Activated T-cell treated with anti-CD3 and anti-CD28 coated beads for 24 hours (primary cell): ENCODE results near the gene CFAP77.

Experiments used
- DNase-seq: peaks from one replicate; pipeline ENCODE4 v3.0.0-alpha.2; 2020; ENCODE audit warnings: low read depth

CFAP77 gene

GRCh38 chr9:132408521-132408920, 1.5 kb upstream of the CFAP77 start:
- DNase-seq, result no peak

DNA sequence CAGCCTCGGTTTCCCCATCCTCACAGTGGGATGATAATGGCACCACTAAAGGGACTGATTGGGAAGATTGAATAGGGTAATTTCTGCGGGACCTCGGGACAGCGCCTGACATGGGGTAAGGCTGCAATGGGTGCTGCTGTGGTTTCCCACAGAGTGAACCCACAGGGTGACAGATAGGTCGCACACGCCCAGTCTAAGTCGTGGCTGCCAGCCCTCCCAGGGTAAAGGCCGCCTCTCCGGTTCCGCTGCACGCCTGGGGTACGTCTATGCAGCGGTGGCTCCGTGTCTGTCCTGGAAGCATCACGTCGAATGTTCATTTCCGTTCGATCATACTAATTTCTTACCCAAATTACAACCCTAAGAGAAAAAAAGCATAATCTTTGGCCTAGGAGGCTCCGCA, 631 bp downstream of the CFAP77 start:
- DNase-seq, result no peak

- peak; percentile 54 for DNase-seq
Observed at GRCh38 chr9:132411091-132411508, 1.1 kb downstream of the CFAP77 start.

DNA sequence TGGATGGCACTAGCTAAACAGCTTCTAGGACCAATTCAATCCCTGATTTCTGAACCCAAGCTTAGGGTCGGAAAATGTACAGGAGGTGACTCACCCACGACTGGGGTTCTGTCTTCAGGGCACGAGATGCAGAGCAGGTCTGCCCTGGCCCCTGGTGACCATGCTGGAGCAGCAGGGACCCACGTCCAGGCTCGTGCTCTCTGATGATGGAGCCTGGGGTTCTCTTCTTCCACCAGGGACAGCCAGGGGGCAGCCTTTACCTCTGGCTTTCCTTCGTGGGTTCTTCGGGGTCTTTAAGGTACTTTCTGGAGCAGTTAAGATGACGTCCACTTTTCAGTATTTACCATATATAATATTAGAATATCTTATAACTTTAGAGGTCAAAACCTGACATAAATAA, 2.1 kb downstream of the CFAP77 start:
- DNase-seq, result no peak

DNA sequence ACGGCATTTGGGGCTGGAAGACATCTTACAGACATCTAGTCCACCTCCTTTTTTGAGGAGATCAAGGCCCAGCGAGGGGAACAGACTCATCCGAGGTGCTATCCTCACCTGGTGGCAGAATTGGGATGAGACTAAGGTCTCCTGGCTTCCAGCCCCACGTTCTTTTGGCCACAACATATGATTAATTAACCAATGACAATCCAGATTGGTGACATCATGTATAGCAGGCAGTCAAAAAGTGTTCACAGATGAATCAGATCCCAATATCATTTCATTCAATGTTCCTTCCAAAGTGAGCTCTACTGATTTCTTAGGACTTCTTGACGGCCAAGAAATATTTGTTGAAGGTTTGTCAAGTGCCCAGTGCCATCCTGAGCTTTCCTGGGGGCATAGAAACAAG, 3.9 kb downstream of the CFAP77 start:
- no peak for DNase-seq

GRCh38 chr9:132414731-132415130, 4.7 kb downstream of the CFAP77 start:
- no peak for DNase-seq

DNA sequence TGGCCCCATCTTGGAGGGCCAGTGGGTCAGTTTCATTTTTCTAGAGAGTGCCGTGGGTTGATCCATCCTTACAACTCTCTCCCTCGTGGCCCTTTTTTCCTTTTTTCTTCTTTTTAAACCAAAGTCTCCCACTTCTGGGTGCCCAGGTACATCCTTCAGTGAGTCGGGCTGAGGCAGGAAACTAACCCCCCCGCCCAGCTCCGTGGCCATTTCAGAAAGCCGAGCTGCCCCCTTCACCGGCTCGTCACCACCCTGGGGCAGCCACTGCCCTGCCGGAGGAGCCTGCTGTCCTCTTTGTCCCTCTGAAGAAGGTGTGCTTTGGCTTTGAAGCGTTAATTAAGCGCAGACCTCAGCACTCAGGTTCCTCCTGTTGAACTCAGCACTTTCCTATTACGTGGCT, 5.2 kb downstream of the CFAP77 start:
- no peak for DNase-seq

DNA sequence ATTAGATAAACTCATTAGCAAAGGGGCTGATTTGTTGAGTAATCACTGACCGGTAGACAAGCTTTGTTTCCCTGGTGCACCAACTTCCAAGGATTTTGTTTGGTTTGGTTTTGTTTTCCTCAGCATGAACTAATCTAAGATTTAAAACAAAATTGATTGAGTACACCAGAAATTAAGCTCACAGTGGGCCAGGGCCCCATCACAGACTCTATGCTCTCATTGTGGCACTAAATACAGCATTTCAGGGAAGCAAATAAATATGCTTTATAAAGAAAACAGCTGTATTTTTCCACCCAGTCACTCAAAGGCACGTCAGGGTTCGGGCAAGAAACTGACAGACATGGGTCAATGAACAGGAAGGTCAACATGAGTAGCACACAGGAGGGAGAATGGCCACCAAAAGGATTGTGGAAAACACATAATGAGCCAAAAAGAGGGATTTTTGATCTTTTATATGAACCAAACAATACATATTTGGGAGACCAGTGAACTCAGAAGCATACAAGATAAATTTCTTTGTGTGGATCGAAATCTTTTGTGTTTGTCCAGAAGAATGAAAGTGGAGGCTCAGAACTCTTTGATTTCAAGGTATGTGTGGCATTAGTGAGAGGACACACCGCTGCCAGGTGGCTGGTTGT, 8.8 kb downstream of the CFAP77 start:
- DNase-seq, result no peak

GRCh38 chr9:132422574-132422973, 12.6 kb downstream of the CFAP77 start:
- DNase-seq, result no peak

DNA sequence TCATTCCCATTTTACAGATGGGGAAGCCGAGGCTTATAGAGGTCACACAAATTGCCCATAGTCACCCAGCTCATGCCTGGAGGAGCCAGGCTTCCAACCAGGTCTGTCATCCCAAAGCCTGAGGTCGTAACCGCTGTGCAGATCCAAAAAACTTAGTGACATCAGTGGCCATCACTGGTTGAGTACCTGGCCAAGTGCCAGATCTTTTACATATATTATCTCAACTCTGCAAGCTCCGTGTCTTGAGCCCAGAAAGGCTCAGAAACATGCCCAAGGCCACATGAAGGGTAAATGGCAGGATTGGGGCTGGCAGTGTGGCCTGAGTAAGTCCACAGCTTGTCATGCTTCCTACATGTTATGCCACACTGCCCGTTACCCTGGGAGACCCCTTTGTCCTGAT, 13.5 kb downstream of the CFAP77 start:
- DNase-seq, result no peak

- DNase-seq, result no peak
Observed at GRCh38 chr9:132424857-132425674, 15.1 kb downstream of the CFAP77 start.

DNA sequence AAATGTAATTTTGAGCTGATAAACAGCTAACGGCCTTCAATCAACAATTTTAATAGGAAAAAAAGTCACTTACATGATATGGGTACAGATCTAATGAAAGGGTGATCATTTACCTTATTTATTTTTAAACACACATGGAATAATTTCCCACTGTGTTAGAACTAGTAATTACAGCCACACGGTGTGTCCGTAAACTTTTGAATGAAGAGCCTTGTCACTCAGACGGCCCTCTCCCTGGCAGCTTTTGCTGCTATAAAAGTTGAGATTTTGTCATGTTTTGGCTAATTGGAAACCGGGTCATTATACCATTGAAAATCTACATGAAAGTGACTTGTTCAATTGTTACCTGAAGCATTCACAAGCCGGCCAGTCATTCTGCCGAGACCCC, 15.7 kb downstream of the CFAP77 start:
- no peak for DNase-seq

- DNase-seq, result no peak
Observed at GRCh38 chr9:132426639-132427414, 16.8 kb downstream of the CFAP77 start.

GRCh38 chr9:132430998-132431397, 21.0 kb downstream of the CFAP77 start:
- no peak for DNase-seq

- DNase-seq, result no peak
Observed at GRCh38 chr9:132434881-132435280, 24.9 kb downstream of the CFAP77 start.

DNA sequence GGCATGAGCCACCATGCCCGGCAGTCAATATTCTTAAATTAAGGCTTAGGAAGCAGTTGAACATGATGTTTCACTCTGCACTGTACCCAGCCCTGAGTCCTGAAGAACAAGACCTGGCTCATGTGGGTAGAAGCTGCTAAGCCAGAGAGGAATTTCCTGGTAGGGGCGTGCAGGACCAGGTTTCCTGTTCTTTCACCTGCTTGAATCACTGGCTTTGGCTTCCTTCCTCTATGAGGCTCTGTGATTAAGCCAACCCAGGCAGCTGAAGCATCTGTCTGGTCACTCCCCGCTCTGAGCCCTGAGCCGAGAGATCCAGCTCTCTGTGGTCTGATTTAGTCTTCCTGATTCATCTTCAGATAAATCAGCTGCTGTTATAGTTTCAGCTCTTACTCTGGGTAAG, 29.1 kb downstream of the CFAP77 start:
- no peak for DNase-seq

GRCh38 chr9:132440735-132441134, 30.7 kb downstream of the CFAP77 start:
- no peak for DNase-seq

DNA sequence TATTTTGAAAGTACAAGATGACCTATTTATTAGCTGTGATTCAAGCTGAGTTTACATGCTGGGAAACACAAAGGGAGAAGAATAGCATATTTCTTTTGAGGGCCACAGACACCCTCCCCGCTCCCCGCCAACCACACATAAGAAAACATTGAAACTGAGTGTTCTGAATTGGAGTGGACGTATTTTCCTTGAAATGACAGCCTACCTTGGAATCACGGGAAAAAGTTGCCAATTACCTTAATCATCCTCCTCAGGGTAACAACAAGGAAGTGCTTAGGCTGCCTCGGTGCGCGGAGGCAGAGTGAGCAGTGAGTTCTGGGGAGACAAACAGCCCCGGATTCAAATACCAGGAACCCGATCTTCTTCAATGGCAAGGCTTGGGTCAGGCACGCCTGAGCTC, 31.4 kb downstream of the CFAP77 start:
- DNase-seq, result no peak

DNA sequence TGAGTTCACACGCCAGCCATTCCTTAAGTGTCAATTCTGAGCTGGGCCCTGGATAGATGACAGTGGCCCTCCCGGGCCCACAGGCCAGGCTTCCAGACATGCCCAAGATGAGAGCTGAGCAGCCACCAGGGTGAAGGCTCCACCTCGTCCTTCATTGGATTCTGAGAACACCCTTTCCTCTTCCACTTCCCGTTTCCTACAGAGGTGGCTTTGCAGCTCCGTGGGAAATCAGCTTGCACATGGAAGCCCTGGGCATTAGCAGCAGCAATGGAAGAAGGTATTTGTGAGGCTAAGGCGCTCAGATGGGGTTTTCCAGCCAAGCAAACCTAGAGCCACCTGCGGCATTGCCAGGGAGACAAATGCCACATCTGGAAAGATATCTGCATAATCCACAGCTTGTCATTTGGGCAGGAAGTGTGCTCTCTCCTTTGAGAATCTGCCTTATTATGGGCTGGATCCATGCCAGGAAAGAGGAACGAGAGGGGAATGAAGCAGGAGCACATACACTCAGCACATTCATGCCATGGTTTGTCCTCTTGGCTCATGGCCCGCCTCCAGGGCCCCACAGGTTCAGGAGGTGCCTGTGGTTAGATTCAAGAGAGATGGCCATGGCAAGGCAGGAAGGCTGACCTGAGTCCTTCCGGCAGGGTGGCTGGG, 34.1 kb downstream of the CFAP77 start:
- no peak for DNase-seq

DNA sequence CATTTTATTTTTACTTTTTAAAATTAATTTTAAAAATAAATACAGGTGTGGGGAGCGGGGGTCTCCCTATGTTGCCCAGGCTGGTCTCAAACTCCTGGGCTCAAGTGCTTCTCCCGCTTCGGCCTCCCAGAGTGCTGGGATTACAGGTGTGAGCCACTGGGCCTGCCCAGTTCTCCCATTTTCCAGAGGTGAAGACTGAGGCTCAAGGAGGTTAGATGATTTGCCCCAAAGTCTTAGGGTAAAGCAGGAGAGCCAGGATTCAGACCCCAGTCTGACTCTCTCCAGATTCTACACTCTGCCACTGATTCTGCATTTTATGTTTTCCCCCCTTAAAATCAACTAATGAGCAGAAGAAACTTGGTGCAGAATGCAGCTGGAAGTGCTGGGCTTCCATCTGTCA, 36.9 kb downstream of the CFAP77 start:
- DNase-seq, result no peak

DNA sequence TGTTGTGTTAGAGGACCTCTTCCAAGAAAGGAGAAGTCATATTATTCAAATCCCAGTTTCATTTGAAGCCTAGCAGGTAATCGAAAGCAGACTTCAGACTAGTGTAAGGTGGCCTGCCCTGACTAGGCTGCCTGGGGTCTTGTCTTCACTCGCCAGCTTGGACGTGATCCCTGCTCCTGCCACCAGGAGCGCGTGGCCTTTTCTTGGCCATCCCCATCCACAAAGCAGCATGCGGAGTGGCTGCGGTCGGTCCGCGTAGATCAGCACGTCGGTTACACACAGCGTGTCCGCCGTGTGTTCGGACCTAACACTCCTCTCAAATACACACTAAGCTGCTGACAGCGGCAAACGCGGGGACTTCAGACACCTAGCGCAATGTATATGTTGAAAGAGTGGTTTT, 37.3 kb downstream of the CFAP77 start:
- DNase-seq, result no peak

- no peak for DNase-seq
Observed at GRCh38 chr9:132447902-132448301, 37.9 kb downstream of the CFAP77 start.

- DNase-seq, result peak; percentile 14
Observed at GRCh38 chr9:132451276-132451675, 41.3 kb downstream of the CFAP77 start.
